RWPE2 (cell line): ENCODE data around the gene PLA2G4D.
A peak's percentile ranks its signal among the peaks of the same experiment; 100 is the strongest.

Experiments
- ATAC-seq: fragments of 200-7000 bp; cut with Tn5 transposase; 3 replicates; pipeline ENCODE4 v1.9.1; 2021; ENCODE audit warnings: low read depth
- DNase-seq: peaks from one replicate; pipeline ENCODE4 v3.0.0-alpha.2; 2020; ENCODE audit warnings: low spot score
- H3K27ac ChIP-seq: fragments of 450-650 bp; 2 replicates; pipeline ENCODE4 v1.5.1; 2017; ENCODE audit warnings: mild to moderate bottlenecking; ENCODE audit not compliant: poor library complexity, severe bottlenecking
- H3K27me3 ChIP-seq: fragments of 250-450 bp; sonication (Bioruptor Pico); 2 replicates; pipeline ENCODE4 v1.5.1; 2021; ENCODE audit warnings: mild to moderate bottlenecking, moderate library complexity; ENCODE audit not compliant: insufficient read depth, poor library complexity, severe bottlenecking
- H3K36me3 ChIP-seq: fragments of 250-450 bp; sonication (Bioruptor Pico); 2 replicates; pipeline ENCODE4 v1.5.1; 2020; ENCODE audit warnings: low read depth, mild to moderate bottlenecking, moderate library complexity
- H3K4me1 ChIP-seq: fragments of 250-450 bp; sonication (Bioruptor Pico); 2 replicates; pipeline ENCODE4 v1.5.1; 2021; ENCODE audit warnings: mild to moderate bottlenecking, moderate library complexity; ENCODE audit not compliant: insufficient read depth, poor library complexity, severe bottlenecking
- H3K4me3 ChIP-seq: fragments of 250-450 bp; sonication (Bioruptor Pico); 2 replicates; pipeline ENCODE4 v1.5.1; 2021; ENCODE audit warnings: mild to moderate bottlenecking, moderate library complexity; ENCODE audit not compliant: severe bottlenecking
- H3K9me3 ChIP-seq: fragments of 250-450 bp; sonication (Bioruptor Pico); 2 replicates; pipeline ENCODE4 v1.5.1; 2021; ENCODE audit warnings: mild to moderate bottlenecking, moderate library complexity; ENCODE audit not compliant: severe bottlenecking
- CTCF ChIP-seq: fragments of 450-650 bp; IDR thresholded peaks from one replicate; pipeline ENCODE4 v1.5.1; 2017; ENCODE audit warnings: mild to moderate bottlenecking, moderate library complexity; ENCODE audit not compliant: poor library complexity, severe bottlenecking

The PLA2G4D gene

GRCh38 chr15:42110367-42110766 is 16.0 kb upstream of the PLA2G4D start:
- no peak overlapping the region for H3K4me3 ChIP-seq
- H3K9me3 ChIP-seq = no peaks in the 10 kb centered on the region
- TF ChIP-seq CTCF = no peak
- no peaks in the 10 kb centered on the region for H3K27me3 ChIP-seq
- no peak overlapping the region for H3K27ac ChIP-seq
- DNase-seq (no peak), ATAC-seq (no peak)
- no peaks in the 10 kb centered on the region for H3K36me3 ChIP-seq
- H3K4me1 ChIP-seq = no peaks in the 10 kb centered on the region

GRCh38 chr15:42108806-42109205 is 14.4 kb upstream of the PLA2G4D start:
- ATAC-seq = no peak
- no peaks in the 10 kb centered on the region for H3K4me1 ChIP-seq
- no peak overlapping the region for H3K4me3 ChIP-seq
- no peak overlapping the region for H3K27ac ChIP-seq
- no peaks in the 10 kb centered on the region for H3K27me3 ChIP-seq
- no peak for DNase-seq
- no peaks in the 10 kb centered on the region for H3K36me3 ChIP-seq
- TF ChIP-seq CTCF = no peak
- H3K9me3 ChIP-seq = no peaks in the 10 kb centered on the region

GRCh38 chr15:42108189-42108588 is 13.8 kb upstream of the PLA2G4D start:
- Histone ChIP-seq H3K27ac (no peak overlapping the region), H3K4me3 (no peak overlapping the region), H3K27me3 (no peaks in the 10 kb centered on the region), H3K9me3 (no peaks in the 10 kb centered on the region), H3K4me1 (no peaks in the 10 kb centered on the region), H3K36me3 (no peaks in the 10 kb centered on the region)
- ATAC-seq (peak; percentile 63), DNase-seq (no peak)
- TF ChIP-seq CTCF = no peak

GRCh38 chr15:42107473-42107872 is 13.1 kb upstream of the PLA2G4D start:
- no peaks in the 10 kb centered on the region for H3K36me3 ChIP-seq
- no peak for DNase-seq
- ATAC-seq = no peak
- no peaks in the 10 kb centered on the region for H3K27me3 ChIP-seq
- peaks cover 1% of the 10 kb centered on the region for H3K4me1 ChIP-seq
- TF ChIP-seq CTCF = no peak
- H3K9me3 ChIP-seq = no peaks in the 10 kb centered on the region
- no peak overlapping the region for H3K4me3 ChIP-seq
- H3K27ac ChIP-seq = no peak overlapping the region

GRCh38 chr15:42106288-42106687 is 11.9 kb upstream of the PLA2G4D start:
- no peak for TF ChIP-seq CTCF
- ATAC-seq = no peak
- Histone ChIP-seq H3K4me1 (peaks cover 9% of the 10 kb centered on the region), H3K36me3 (no peaks in the 10 kb centered on the region), H3K27me3 (no peaks in the 10 kb centered on the region), H3K4me3 (no peak overlapping the region), H3K9me3 (no peaks in the 10 kb centered on the region), H3K27ac (no peak overlapping the region)
- no peak for DNase-seq
